ENCODE results near the gene TEKT1. TPM values are rescaled to one million over a fixed set of nuclear protein-coding genes. Genes with fewer than 3 reads are reported as not detected.
"Not testable (repeated sequence)": the region's sequence is repeated elsewhere in the genome, so short reads cannot be mapped to it uniquely, and the experiment has no call there.

The TEKT1 gene
- total RNA-seq, 1 experiment from 2014 or later, result not detected

GRCh38 chr17:6830383-6830986, 1.0 kb downstream of the TEKT1 start:
- TF ChIP-seq CTCF (IDR thresholded peaks at IDR 0.05; ENCODE audit: unreplicated experiment), result no peak
- no peak for DNase-seq
- Mint-ChIP-seq H3K4me3 (ENCODE audit: low read depth, unreplicated experiment) (no peak overlapping the region), H3K27me3 (ENCODE audit: unreplicated experiment) (peaks cover 40% of the 10 kb centered on the region), H3K9me3 (ENCODE audit: low read depth, unreplicated experiment) (no peaks in the 10 kb centered on the region), H3K36me3 (ENCODE audit: insufficient read depth, unreplicated experiment) (peaks cover 6% of the 10 kb centered on the region), H3K27ac (ENCODE audit: unreplicated experiment) (no peak overlapping the region), H3K4me1 (ENCODE audit: low read depth, unreplicated experiment) (no peaks in the 10 kb centered on the region)
- BruUV-seq (replicated peaks), result no TSS peak
- CTCF ChIA-PET, result no interaction called here
- intact Hi-C loops (cut with micrococcal nuclease; ENCODE audit: unreplicated experiment), result no loop called here

DNA sequence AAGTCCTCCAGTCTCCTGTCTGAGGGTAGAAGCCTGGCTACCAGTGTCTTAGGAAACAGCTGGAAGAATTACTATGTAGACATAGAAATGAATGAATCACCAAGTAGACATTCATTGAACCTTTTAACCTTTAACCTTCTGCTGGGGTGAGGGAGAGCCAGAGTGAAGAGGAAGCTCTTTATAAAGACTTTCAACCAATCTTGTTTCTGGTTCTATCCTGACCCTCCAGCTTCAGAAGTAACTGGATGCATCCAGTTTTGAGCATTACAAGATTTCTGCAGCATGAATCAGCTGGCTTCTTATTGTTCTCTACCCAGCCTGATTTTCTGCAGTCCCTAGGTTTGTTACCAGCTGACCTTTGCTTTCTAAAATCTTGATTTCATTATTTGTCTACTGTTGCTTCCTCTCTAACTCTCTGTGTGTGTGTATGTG, 8.5 kb downstream of the TEKT1 start:
- Mint-ChIP-seq H3K4me1 (ENCODE audit: low read depth, unreplicated experiment) (peaks cover 9% of the 10 kb centered on the region), H3K27me3 (ENCODE audit: unreplicated experiment) (peaks cover 20% of the 10 kb centered on the region), H3K9me3 (ENCODE audit: low read depth, unreplicated experiment) (peaks cover 6% of the 10 kb centered on the region), H3K4me3 (ENCODE audit: low read depth, unreplicated experiment) (no peak overlapping the region), H3K27ac (ENCODE audit: unreplicated experiment) (no peak overlapping the region), H3K36me3 (ENCODE audit: insufficient read depth, unreplicated experiment) (no peaks in the 10 kb centered on the region)
- DNase-seq, result no peak
- no peak for TF ChIP-seq CTCF (IDR thresholded peaks at IDR 0.05; ENCODE audit: unreplicated experiment)
- CTCF ChIA-PET, result interaction anchor here (0.5 to 0.7 kb wide), 2 partner anchors 88 to 1402 kb away, joined by 8 to 10 read pairs; no protein-coding TSS in a partner anchor
- intact Hi-C loops (cut with micrococcal nuclease; ENCODE audit: unreplicated experiment), result no loop called here
- no TSS peak for BruUV-seq (replicated peaks)

- no peak for TF ChIP-seq CTCF (IDR thresholded peaks at IDR 0.05; ENCODE audit: unreplicated experiment)
Observed at GRCh38 chr17:6818938-6819337, 12.6 kb downstream of the TEKT1 start.

GRCh38 chr17:6816368-6816767, 15.2 kb downstream of the TEKT1 start:
- CTCF ChIA-PET; BruUV-seq (replicated peaks); H3K4me1 Mint-ChIP-seq (ENCODE audit: low read depth, unreplicated experiment); H3K36me3 Mint-ChIP-seq (ENCODE audit: insufficient read depth, unreplicated experiment); DNase-seq; intact Hi-C loops (cut with micrococcal nuclease; ENCODE audit: unreplicated experiment); H3K27ac Mint-ChIP-seq (ENCODE audit: unreplicated experiment); H3K9me3 Mint-ChIP-seq (ENCODE audit: low read depth, unreplicated experiment); H3K4me3 Mint-ChIP-seq (ENCODE audit: low read depth, unreplicated experiment): not testable (repeated sequence)
- H3K27me3 Mint-ChIP-seq (ENCODE audit: unreplicated experiment), result peaks cover 47% of the 10 kb centered on the region

More at GRCh38 chr17:6818938-6819337, 12.6 kb downstream of the TEKT1 start:
- DNase-seq, result no peak
- CTCF ChIA-PET, result no interaction called here
- Mint-ChIP-seq H3K4me3 (ENCODE audit: low read depth, unreplicated experiment) (no peak overlapping the region), H3K27ac (ENCODE audit: unreplicated experiment) (no peak overlapping the region), H3K4me1 (ENCODE audit: low read depth, unreplicated experiment) (peaks cover 9% of the 10 kb centered on the region), H3K36me3 (ENCODE audit: insufficient read depth, unreplicated experiment) (no peaks in the 10 kb centered on the region), H3K9me3 (ENCODE audit: low read depth, unreplicated experiment) (peaks cover 2% of the 10 kb centered on the region), H3K27me3 (ENCODE audit: unreplicated experiment) (peaks cover 22% of the 10 kb centered on the region)
- intact Hi-C loops (cut with micrococcal nuclease; ENCODE audit: unreplicated experiment), result no loop called here
- BruUV-seq (replicated peaks), result no TSS peak

DNA sequence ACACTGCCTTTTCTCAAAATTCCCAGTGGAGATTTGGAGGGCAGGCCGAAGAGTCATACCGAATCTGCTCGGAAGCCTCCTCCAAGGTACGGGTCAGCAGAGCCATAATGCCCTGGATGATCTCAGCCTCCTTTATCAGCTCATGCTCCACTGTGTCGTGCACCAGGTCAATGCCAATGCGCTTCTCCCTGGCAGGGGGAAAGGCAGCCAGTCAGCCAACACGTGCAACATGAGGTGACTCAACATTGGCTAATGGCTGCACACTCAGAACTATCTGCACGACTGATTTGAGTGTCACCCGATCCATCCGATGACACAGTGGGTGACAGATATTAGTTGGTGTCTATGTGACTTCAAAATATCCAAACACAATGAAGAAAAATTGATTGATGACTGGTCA, 15.8 kb downstream of the TEKT1 start:
- BruUV-seq (replicated peaks), result no TSS peak
- intact Hi-C loops (cut with micrococcal nuclease; ENCODE audit: unreplicated experiment), result no loop called here
- no peak for TF ChIP-seq CTCF (IDR thresholded peaks at IDR 0.05; ENCODE audit: unreplicated experiment)
- CTCF ChIA-PET, result no interaction called here
- peaks cover 48% of the 10 kb centered on the region for H3K27me3 Mint-ChIP-seq (ENCODE audit: unreplicated experiment)
- peaks cover 2% of the 10 kb centered on the region for H3K9me3 Mint-ChIP-seq (ENCODE audit: low read depth, unreplicated experiment)
- H3K4me3 Mint-ChIP-seq (ENCODE audit: low read depth, unreplicated experiment), result no peak overlapping the region
- no peaks in the 10 kb centered on the region for H3K36me3 Mint-ChIP-seq (ENCODE audit: insufficient read depth, unreplicated experiment)
- H3K4me1 Mint-ChIP-seq (ENCODE audit: low read depth, unreplicated experiment), result no peaks in the 10 kb centered on the region
- no peak overlapping the region for H3K27ac Mint-ChIP-seq (ENCODE audit: unreplicated experiment)
- DNase-seq, result no peak
